IMR-90 (cell line): Measurements from ENCODE around the gene SLC38A4. TPM values are rescaled to one million over a fixed set of nuclear protein-coding genes. Genes with fewer than 3 reads are reported as not detected.

Source experiments
- ATAC-seq: fragments of 200-7000 bp; cut with Tn5 transposase; 2 replicates; pipeline ENCODE4 v1.9.1; 2020; ENCODE audit warnings: low read depth, mild to moderate bottlenecking, moderate library complexity
- BruUV-seq: library from RNA; stranded (reverse); fragments of 400-500 nt; replicated peaks from 2 replicates; lab custom pipeline; 2021; lab: Mats Ljungman, UMichigan
- CTCF ChIA-PET: fragments of 300-600 bp; formaldehyde crosslinking; extraction: SDS; loops from one replicate; lab custom pipeline; 2021; ENCODE audit warnings: antibody characterized with exemption; lab: Yijun Ruan, JAX
- POLR2A ChIA-PET: fragments of 300-600 bp; sonication (Branson Sonifier 250); formaldehyde crosslinking; loops from one replicate; lab custom pipeline; 2022; ENCODE audit warnings: antibody characterized with exemption; ENCODE audit not compliant: unreplicated experiment; lab: Charles Lee
- DNase-seq: peaks from one replicate; pipeline ENCODE4 v3.0.0; 2013
- H2AFZ ChIP-seq: replicated peaks from 2 replicates; pipeline ENCODE3; 2013; ENCODE audit warnings: low read length, mild to moderate bottlenecking; ENCODE audit not compliant: poor library complexity
- H2AK5ac ChIP-seq: 2 replicates; pipeline ENCODE4 v1.6.1; 2013; ENCODE audit warnings: low read depth, low read length, inconsistent platforms
- H2AK9ac ChIP-seq: replicated peaks from 2 replicates; pipeline ENCODE3; 2013; ENCODE audit warnings: mild to moderate bottlenecking, low read depth, low read length, moderate library complexity; ENCODE audit not compliant: poor library complexity
- H2BK120ac ChIP-seq: 2 replicates; pipeline ENCODE4 v1.6.1; 2013; ENCODE audit warnings: low read depth, low read length, inconsistent platforms
- H2BK15ac ChIP-seq: 3 replicates; pipeline ENCODE4 v1.6.1; 2013; ENCODE audit warnings: low read depth, low read length, inconsistent platforms
- H2BK20ac ChIP-seq: 2 replicates; pipeline ENCODE4 v1.6.1; 2013; ENCODE audit warnings: low read depth, mild to moderate bottlenecking, inconsistent platforms, low read length, moderate library complexity
- H2BK5ac ChIP-seq: 2 replicates; pipeline ENCODE4 v1.6.1; 2013; ENCODE audit warnings: mild to moderate bottlenecking, low read depth, low read length, inconsistent platforms; ENCODE audit not compliant: poor library complexity, severe bottlenecking
- H3K14ac ChIP-seq: replicated peaks from 2 replicates; pipeline ENCODE4 v1.6.1; 2013; ENCODE audit warnings: low read depth, low read length, inconsistent platforms
- H3K18ac ChIP-seq: 2 replicates; pipeline ENCODE4 v1.6.1; 2013; ENCODE audit warnings: low read depth, low read length, control low read depth
- H3K23ac ChIP-seq: 2 replicates; pipeline ENCODE4 v1.6.1; 2013; ENCODE audit warnings: low read depth, low read length, inconsistent platforms
- H3K27ac ChIP-seq: 2 replicates; pipeline ENCODE4 v1.5.1; 2013; ENCODE audit warnings: mild to moderate bottlenecking, control low read depth, low read length; ENCODE audit not compliant: insufficient read depth
- H3K27me3 ChIP-seq: 2 replicates; pipeline ENCODE4 v1.6.1; 2013; ENCODE audit warnings: low read length; ENCODE audit not compliant: control insufficient read depth, insufficient read depth
- H3K36me3 ChIP-seq: 2 replicates; pipeline ENCODE4 v1.6.1; 2013; ENCODE audit warnings: low read length, mixed read lengths; ENCODE audit not compliant: control insufficient read depth, insufficient read depth
- H3K4ac ChIP-seq: 2 replicates; pipeline ENCODE4 v1.6.1; 2013; ENCODE audit warnings: low read depth, low read length, inconsistent platforms
- H3K4me1 ChIP-seq: 2 replicates; pipeline ENCODE4 v1.6.1; 2013; ENCODE audit warnings: low read length, mixed read lengths; ENCODE audit not compliant: control insufficient read depth, insufficient read depth
- H3K4me2 ChIP-seq: 2 replicates; pipeline ENCODE4 v1.6.1; 2013; ENCODE audit warnings: low read depth, mild to moderate bottlenecking, control low read depth, low read length, moderate library complexity
- H3K4me3 ChIP-seq: 2 replicates; pipeline ENCODE4 v1.5.1; 2013; ENCODE audit warnings: low read depth, mild to moderate bottlenecking, control low read depth, low read length, moderate library complexity; ENCODE audit not compliant: insufficient read depth
- H3K56ac ChIP-seq: 2 replicates; pipeline ENCODE4 v1.6.1; 2013; ENCODE audit warnings: low read length, inconsistent platforms; ENCODE audit not compliant: insufficient read depth; ENCODE audit errors: extremely low read depth
- H3K79me1 ChIP-seq, 2 experiments: 2 replicates each; pipeline ENCODE4 v1.6.1; 2013; ENCODE audit warnings: low read length in 2 of 2, inconsistent platforms in 1 of 2, low read depth in 1 of 2
- H3K9ac ChIP-seq: 2 replicates; pipeline ENCODE4 v1.6.1; 2013; ENCODE audit warnings: low read depth, low read length, control low read depth
- H3K9me1 ChIP-seq: 2 replicates; pipeline ENCODE4 v1.6.1; 2013; ENCODE audit warnings: low read length, inconsistent platforms; ENCODE audit not compliant: insufficient read depth
- H3K9me3 ChIP-seq: 2 replicates; pipeline ENCODE4 v1.6.1; 2013; ENCODE audit warnings: low read length; ENCODE audit not compliant: control insufficient read depth, insufficient read depth
- H4K20me1 ChIP-seq: 2 replicates; pipeline ENCODE4 v1.6.1; 2013; ENCODE audit warnings: low read length, inconsistent platforms; ENCODE audit not compliant: insufficient read depth
- H4K5ac ChIP-seq: 2 replicates; pipeline ENCODE4 v1.6.1; 2013; ENCODE audit warnings: mild to moderate bottlenecking, low read depth, low read length, control low read depth
- H4K8ac ChIP-seq, 2 experiments: 2 replicates each; pipeline ENCODE4 v1.6.1; 2013; ENCODE audit warnings: low read depth in 2 of 2, low read length in 2 of 2, control low read depth in 1 of 2, inconsistent platforms in 1 of 2
- H4K91ac ChIP-seq: 2 replicates; pipeline ENCODE4 v1.6.1; 2013; ENCODE audit warnings: low read depth, low read length, inconsistent platforms; ENCODE audit not compliant: insufficient read depth
- BHLHE40 ChIP-seq: fragments of 150-350 bp; IDR thresholded peaks from 2 replicates; pipeline ENCODE4 v1.6.1; 2016; ENCODE audit warnings: mild to moderate bottlenecking, low read depth, low read length
- CHD1 ChIP-seq: IDR thresholded peaks from 2 replicates; pipeline ENCODE4 v1.6.1; 2012; ENCODE audit warnings: low read depth, low read length, improper control_type of control experiment
- MAFK ChIP-seq: IDR thresholded peaks from 2 replicates; pipeline ENCODE4 v1.6.1; 2012; ENCODE audit warnings: low read depth, low read length, improper control_type of control experiment
- RAD21 ChIP-seq: IDR thresholded peaks from 2 replicates; pipeline ENCODE4 v1.6.1; 2012; ENCODE audit warnings: low read length, improper control_type of control experiment
- USF2 ChIP-seq: fragments of 150-350 bp; IDR thresholded peaks from 2 replicates; pipeline ENCODE4 v1.6.1; 2017; ENCODE audit warnings: mild to moderate bottlenecking, antibody characterized with exemption, low read length, low read depth
- WGBS, 2 experiments: methylation state at CpG; one replicate each; pipeline versions ENCODE4 v1.1.5 to v1.1.7; 2013; ENCODE audit warnings: missing lambda C conversion rate in 2 of 2; ENCODE audit not compliant: insufficient read length in 1 of 2; ENCODE audit errors: extremely low coverage in 2 of 2; 5-methylcytosine and 5-hydroxymethylcytosine counted together
- dilution Hi-C: fragments of 300-500 bp; cut with HindIII; formaldehyde crosslinking; loops from one replicate; pipeline ENCODE4 v1.14.3; 2018; ENCODE audit warnings: low sequenced_read_pairs; ENCODE audit not compliant: unreplicated experiment
- in situ Hi-C: fragments of 300-500 bp; cut with MboI; formaldehyde crosslinking; loops from 3 replicates; pipeline ENCODE4 v1.14.3; 2019; ENCODE audit warnings: low sequenced_read_pairs, inconsistent platforms, mixed read lengths
- intact Hi-C: fragments of 100-400 bp; cut with micrococcal nuclease; formaldehyde crosslinking; loops from 2 replicates; pipeline ENCODE4 v1.10.0; 2022
- polyA plus RNA-seq, 3 experiments: library from polyadenylated mRNA; depleted of rRNA; stranded (reverse); fragments of >200 nt; gene quantifications; 2 replicates each; pipeline ENCODE4 v1.2.3, GENCODE V29; 2012; ENCODE audit warnings: low replicate concordance in 1 of 3
- total RNA-seq: library from RNA; depleted of rRNA; stranded (reverse); fragments of >200 nt; gene quantifications from 2 replicates; pipeline ENCODE4 v1.2.3, GENCODE V29; 2012

The SLC38A4 gene
- total and polyA plus RNA-seq, 2 of the 4 experiments (the other 2 are of a cell fraction) = 2.3 to 2.7 TPM

- no peak overlapping the region for H4K91ac ChIP-seq
- no peak overlapping the region for H4K8ac ChIP-seq
- ChIA-PET CTCF (no interaction called here), POLR2A (no interaction called here)
- TF ChIP-seq BHLHE40 (no peak), MAFK (no peak), USF2 (no peak), CHD1 (no peak), RAD21 (no peak)
- no peak overlapping the region for H2AK9ac ChIP-seq
- no peak overlapping the region for H2AK5ac ChIP-seq
- intact Hi-C loops (no loop called here), dilution Hi-C loops (no loop called here), in situ Hi-C loops (no loop called here)
- H3K9me1 ChIP-seq = no peaks in the 10 kb centered on the region
- H3K56ac ChIP-seq = no peak overlapping the region
- no peak overlapping the region for H3K18ac ChIP-seq
- H3K23ac ChIP-seq = no peak overlapping the region
- H3K27me3 ChIP-seq = no peaks in the 10 kb centered on the region
- no peak overlapping the region for H2BK120ac ChIP-seq
- no peak for ATAC-seq
- H3K79me1 ChIP-seq = no peaks in the 10 kb centered on the region
- H2AFZ ChIP-seq = no peak overlapping the region
- H2BK15ac ChIP-seq = no peak overlapping the region
- no peak overlapping the region for H3K27ac ChIP-seq
- no peaks in the 10 kb centered on the region for H3K36me3 ChIP-seq
- no peaks in the 10 kb centered on the region for H4K20me1 ChIP-seq
- no peak overlapping the region for H3K9ac ChIP-seq
- no peaks in the 10 kb centered on the region for H3K4me1 ChIP-seq
- BruUV-seq = no TSS peak
- H4K5ac ChIP-seq = no peak overlapping the region
- H3K4me3 ChIP-seq = no peak overlapping the region
- H3K4ac ChIP-seq = no peak overlapping the region
- 80% methylated on average over 1 of the region's 3 CpGs; no CpG with 5 or more reads in 1 of the 2 experiments for WGBS, 2 experiments
- no peak overlapping the region for H2BK20ac ChIP-seq
- no peak overlapping the region for H2BK5ac ChIP-seq
- no peaks in the 10 kb centered on the region for H3K9me3 ChIP-seq
- no peak for DNase-seq
- H3K14ac ChIP-seq = no peak overlapping the region
- H3K4me2 ChIP-seq = no peak overlapping the region
Measured at GRCh38 chr12:46744283-46744682, 81.5 kb downstream of the SLC38A4 start.
